Measurements from ENCODE around the gene HSD17B3.

The HSD17B3 gene

GRCh38 chr9:96270236-96270744, 31.7 kb downstream of the HSD17B3 start:
- TF ChIP-seq ZFX (IDR thresholded peaks at IDR 0.05) (no peak), CTCF (conservative IDR thresholded peaks at IDR 0.05) (no peak)
- H3K27ac ChIP-seq: no peak overlapping the region

- no peak for TF ChIP-seq ZFX (IDR thresholded peaks at IDR 0.05)
- no peak for TF ChIP-seq CTCF (conservative IDR thresholded peaks at IDR 0.05)
- H3K27ac ChIP-seq: no peak overlapping the region
These were observed 43.0 kb downstream of the HSD17B3 start for GRCh38 chr9:96258967-96259366.

GRCh38 chr9:96256800-96257199, 45.2 kb downstream of the HSD17B3 start:
- H3K27ac ChIP-seq: no peak overlapping the region
- TF ChIP-seq CTCF (conservative IDR thresholded peaks at IDR 0.05) (no peak), ZFX (IDR thresholded peaks at IDR 0.05) (no peak)

- TF ChIP-seq CTCF (conservative IDR thresholded peaks at IDR 0.05) (no peak), ZFX (IDR thresholded peaks at IDR 0.05) (no peak)
- no peak overlapping the region for H3K27ac ChIP-seq
These were observed 46.3 kb downstream of the HSD17B3 start for GRCh38 chr9:96255698-96256097.

GRCh38 chr9:96253059-96253696, 48.8 kb downstream of the HSD17B3 start:
- TF ChIP-seq CTCF (conservative IDR thresholded peaks at IDR 0.05) (no peak), ZFX (IDR thresholded peaks at IDR 0.05) (no peak)

GRCh38 chr9:96251451-96251850, 50.5 kb downstream of the HSD17B3 start:
- TF ChIP-seq CTCF (conservative IDR thresholded peaks at IDR 0.05) (no peak), ZFX (IDR thresholded peaks at IDR 0.05) (no peak)
- no peak overlapping the region for H3K27ac ChIP-seq

More at GRCh38 chr9:96253059-96253696, 48.8 kb downstream of the HSD17B3 start:
- H3K27ac ChIP-seq: no peak overlapping the region

GRCh38 chr9:96249746-96250145, 52.2 kb downstream of the HSD17B3 start:
- TF ChIP-seq ZFX (IDR thresholded peaks at IDR 0.05) (no peak), CTCF (conservative IDR thresholded peaks at IDR 0.05) (no peak)
- no peak overlapping the region for H3K27ac ChIP-seq
